Body of pancreas (tissue), 4 donors: ENCODE results near the gene CYS1. TPM values are rescaled to one million over a fixed set of nuclear protein-coding genes. Genes with fewer than 3 reads are reported as not detected.
"Not testable (repeated sequence)": the region's sequence is repeated elsewhere in the genome, so short reads cannot be mapped to it uniquely, and the experiment has no call there.

Experiments used
- ATAC-seq: fragments of 150-250 bp; one replicate; pipeline ENCODE4 v1.9.1; 2016
- DNase-seq, 4 donors: peaks; one replicate each; pipeline ENCODE4 v3.0.0-alpha.2; 2019
- H3K27ac ChIP-seq, 4 donors: fragments of 200-600 bp; sonication (generic); 1 replicate in 3 of 4; 2 replicates in 1 of 4; pipeline versions ENCODE4 v1.5.1 to v1.6.1; 2016 to 2019; ENCODE audit warnings: mild to moderate bottlenecking in 1 of 4, mixed read lengths in 1 of 4, moderate library complexity in 1 of 4
- H3K27me3 ChIP-seq, 2 donors: fragments of 200-600 bp; sonication (generic); one replicate each; pipeline ENCODE4 v1.6.0; 2016; ENCODE audit warnings: mild to moderate bottlenecking in 1 of 2
- H3K36me3 ChIP-seq, 2 donors: fragments of 200-600 bp; sonication (generic); replicated peaks in 1 of 2; 2 replicates each; pipeline ENCODE4 v1.5.1; 2016; ENCODE audit warnings: low read depth in 2 of 2; ENCODE audit not compliant: insufficient read depth in 1 of 2
- H3K4me1 ChIP-seq: fragments of 200-600 bp; sonication (generic); one replicate; pipeline ENCODE4 v1.6.0; 2016
- H3K4me3 ChIP-seq, 2 donors: fragments of 200-600 bp; sonication (generic); 1 replicate in 1 of 2; 2 replicates in 1 of 2; pipeline ENCODE4 v1.5.1; 2016 to 2019
- H3K9me3 ChIP-seq, 3 donors: fragments of 200-600 bp; sonication (generic); 1 replicate in 2 of 3; 2 replicates in 1 of 3; pipeline ENCODE4 v1.5.1; 2016
- CTCF ChIP-seq, 7 experiments: fragments of 450-650 bp in 4 of 7; fragments of 200-600 bp in 3 of 7; sonication (generic) in 3 of 7; IDR thresholded peaks; one replicate each; pipeline ENCODE4 v1.5.1; 2016 to 2019; ENCODE audit warnings: antibody characterized with exemption in 7 of 7
- POLR2A ChIP-seq, 3 donors: fragments of 450-650 bp; IDR thresholded peaks; one replicate each; pipeline ENCODE4 v1.6.1; 2016; ENCODE audit warnings: antibody characterized with exemption in 3 of 3, mild to moderate bottlenecking in 2 of 3
- WGBS, 2 donors: methylation state at CpG; one replicate each; pipeline ENCODE4 v1.1.5; 2017; 5-methylcytosine and 5-hydroxymethylcytosine counted together
- intact Hi-C: fragments of 100-400 bp; cut with DNase I; formaldehyde crosslinking; loops from one replicate; pipeline ENCODE4 v1.15.1; 2023
- total RNA-seq, 2 donors: library from RNA; depleted of rRNA; stranded (reverse); fragments of >200 nt; gene quantifications; one replicate each; pipeline ENCODE4 v1.1.0, GENCODE V29; 2016

CYS1 gene
- total RNA-seq, 2 donors from 2014 or later: 30.4 to 36.6 TPM

DNA sequence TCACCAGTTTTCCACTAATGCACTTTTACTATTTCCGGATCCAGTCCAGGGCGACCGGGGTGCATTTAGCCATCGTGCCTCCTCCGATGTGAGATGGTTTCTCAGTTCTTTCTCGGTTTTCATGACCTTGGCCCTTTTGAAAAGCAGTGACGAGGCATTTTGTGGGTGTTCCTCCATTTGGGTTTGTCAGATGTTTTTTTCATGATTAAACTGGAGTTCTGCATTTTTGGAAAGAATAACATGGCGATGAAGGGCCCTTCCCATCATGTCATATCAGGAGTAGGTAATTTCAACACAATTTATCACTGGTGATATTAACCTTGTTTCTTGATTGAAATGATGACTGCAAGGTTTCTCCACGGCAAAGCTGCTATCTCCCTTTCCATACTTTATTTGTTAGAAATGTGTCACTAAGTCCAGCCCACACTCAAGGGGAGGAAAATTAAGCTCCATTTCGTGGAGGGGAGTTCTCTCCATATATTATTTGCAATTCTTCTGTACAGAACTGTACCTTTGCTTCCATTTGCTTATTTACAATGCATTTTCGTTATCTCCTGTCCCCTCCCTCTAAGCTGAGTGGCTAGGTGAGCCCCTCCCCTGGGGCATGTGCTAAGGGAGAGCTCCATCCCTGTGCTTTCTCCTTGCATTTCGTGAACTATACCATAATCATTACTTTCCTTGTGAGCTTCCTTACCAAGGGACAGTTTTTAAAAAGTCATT, 45.7 kb downstream of the CYS1 start:
- no peak for DNase-seq

DNA sequence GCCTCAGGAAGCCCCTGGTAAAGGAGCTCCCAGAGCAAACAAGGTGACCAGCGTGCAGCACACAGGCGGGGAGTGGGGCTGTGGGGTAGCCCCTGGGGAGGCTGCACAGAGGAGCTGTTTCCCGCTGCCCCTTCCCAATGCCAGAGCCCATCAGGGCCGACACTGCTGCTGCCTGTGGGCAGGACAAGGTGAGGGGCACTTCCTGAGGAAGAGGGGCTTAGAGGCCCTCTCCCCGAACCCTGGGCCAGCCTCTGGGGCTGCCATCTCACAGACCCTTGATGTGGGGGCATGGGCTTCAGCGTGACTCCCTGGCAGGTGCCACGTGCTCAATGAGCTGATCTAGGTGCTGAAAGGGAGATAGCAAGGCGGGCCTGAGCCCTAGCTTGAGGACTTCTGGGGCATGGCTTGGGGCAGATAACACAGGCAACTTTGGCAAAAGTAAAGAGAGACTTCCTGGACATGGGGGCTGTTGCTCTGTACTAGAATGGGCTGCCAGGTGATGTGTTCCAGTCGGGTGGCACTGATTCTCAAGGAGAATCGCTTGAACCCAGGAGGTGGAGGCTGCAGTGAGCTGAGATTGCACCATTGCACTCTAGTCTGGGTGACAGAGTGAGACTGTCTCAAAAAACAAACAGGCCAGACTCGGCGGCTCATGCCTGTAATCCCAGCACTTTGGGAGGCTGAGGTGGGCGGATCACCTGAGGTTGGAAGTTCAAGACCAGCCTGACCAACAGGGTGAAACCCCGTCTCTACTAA, 46.8 kb downstream of the CYS1 start:
- 76 to 78% methylated on average over 5 to 11 of the region's 14 CpGs for WGBS, 2 donors
- Histone ChIP-seq H3K9me3 (no peaks in the 10 kb centered on the region), H3K4me1 (peaks cover 39% of the 10 kb centered on the region), H3K27ac (no peak overlapping the region), H3K4me3 (no peak overlapping the region), H3K36me3 (no peaks in the 10 kb centered on the region), H3K27me3 (no peaks in the 10 kb centered on the region)
- intact Hi-C loops: loop anchor here (10.0 kb wide), 1 partner anchor 49 kb away; no protein-coding TSS in a partner anchor
- no peak for TF ChIP-seq POLR2A (IDR thresholded peaks at IDR 0.05)
- TF ChIP-seq CTCF (IDR thresholded peaks at IDR 0.05): no peak
- DNase-seq (no peak), ATAC-seq (no peak)

More for the DNA sequence above, 45.7 kb downstream of the CYS1 start:
- H3K4me3 ChIP-seq: no peak overlapping the region
- no peaks in the 10 kb centered on the region for H3K27me3 ChIP-seq
- TF ChIP-seq POLR2A (IDR thresholded peaks at IDR 0.05): no peak
- TF ChIP-seq CTCF (IDR thresholded peaks at IDR 0.05): no peak
- no peak overlapping the region for H3K27ac ChIP-seq
- H3K36me3 ChIP-seq: no peaks in the 10 kb centered on the region
- peaks cover 41% of the 10 kb centered on the region for H3K4me1 ChIP-seq
- ATAC-seq: no peak
- intact Hi-C loops: loop anchor here (10.0 kb wide), 1 partner anchor 50 kb away; no protein-coding TSS in a partner anchor
- 65 to 72% methylated on average over 12 of the region's 12 CpGs for WGBS, 2 donors
- H3K9me3 ChIP-seq: no peaks in the 10 kb centered on the region

GRCh38 chr2:10032746-10033105, 47.5 kb downstream of the CYS1 start:
- H3K27ac ChIP-seq: no peak overlapping the region
- H3K9me3 ChIP-seq: no peaks in the 10 kb centered on the region
- no peak overlapping the region for H3K4me3 ChIP-seq
- no peaks in the 10 kb centered on the region for H3K27me3 ChIP-seq
- TF ChIP-seq POLR2A (IDR thresholded peaks at IDR 0.05) (no peak), CTCF (IDR thresholded peaks at IDR 0.05) (no peak)
- no peaks in the 10 kb centered on the region for H3K36me3 ChIP-seq
- DNase-seq (no peak), ATAC-seq (no peak)
- WGBS, 2 donors: 93 to 97% methylated on average over 7 of the region's 7 CpGs
- H3K4me1 ChIP-seq: peaks cover 38% of the 10 kb centered on the region
- intact Hi-C loops: loop anchor here (10.0 kb wide), 1 partner anchor 48 kb away; no protein-coding TSS in a partner anchor

GRCh38 chr2:10031886-10032745, 48.1 kb downstream of the CYS1 start:
- no peak overlapping the region for H3K4me3 ChIP-seq
- ATAC-seq: no peak
- H3K27me3 ChIP-seq: no peaks in the 10 kb centered on the region
- no peak for DNase-seq
- no peak overlapping the region for H3K27ac ChIP-seq
- intact Hi-C loops: loop anchor here (10.0 kb wide), 1 partner anchor 47 kb away; no protein-coding TSS in a partner anchor
- H3K9me3 ChIP-seq: no peaks in the 10 kb centered on the region
- WGBS, 2 donors: 82 to 90% methylated on average over 10 to 19 of the region's 20 CpGs
- H3K36me3 ChIP-seq: no peaks in the 10 kb centered on the region
- peaks cover 32% of the 10 kb centered on the region for H3K4me1 ChIP-seq
- TF ChIP-seq POLR2A (IDR thresholded peaks at IDR 0.05) (no peak), CTCF (IDR thresholded peaks at IDR 0.05) (no peak)

- not testable (repeated sequence) for H3K4me3 ChIP-seq, H3K27ac ChIP-seq, H3K27me3 ChIP-seq, ATAC-seq, DNase-seq, H3K36me3 ChIP-seq, H3K9me3 ChIP-seq
- intact Hi-C loops: loop anchor here (10.0 kb wide), 1 partner anchor 46 kb away; no protein-coding TSS in a partner anchor
- 71 to 76% methylated on average over 8 of the region's 8 CpGs for WGBS, 2 donors
- H3K4me1 ChIP-seq: peaks cover 18% of the 10 kb centered on the region
These were observed 49.4 kb downstream of the CYS1 start for GRCh38 chr2:10030798-10031197.
